SK-N-SH (cell line): ENCODE data around the gene EVI2B. TPM values are rescaled to one million over a fixed set of nuclear protein-coding genes. Genes with fewer than 3 reads are reported as not detected.

Source experiments
- CTCF ChIA-PET: fragments of 300-600, 350-600 bp; formaldehyde crosslinking; extraction: SDS; loops from one replicate; lab custom pipeline; 2021; lab: Yijun Ruan, JAX
- POLR2A ChIA-PET: fragments of 350-600 bp; sonication (Branson Sonifier 250); formaldehyde crosslinking; extraction: SDS; loops from one replicate; lab custom pipeline; 2020; ENCODE audit warnings: antibody characterized with exemption, inconsistent platforms; lab: Yijun Ruan, JAX
- DNase-seq: peaks from one replicate; pipeline ENCODE4 v3.0.0; 2012
- H2AFZ ChIP-seq: fragments of 200-600 bp; sonication (generic); 2 replicates; pipeline ENCODE4 v1.8.1; 2016; ENCODE audit warnings: antibody characterized with exemption, mild to moderate bottlenecking, low read depth
- H3F3A ChIP-seq: fragments of 200-600 bp; sonication (generic); replicated peaks from 2 replicates; pipeline ENCODE3; 2016; ENCODE audit warnings: antibody characterized with exemption, mild to moderate bottlenecking; ENCODE audit not compliant: insufficient read depth
- H3K27ac ChIP-seq, 2 experiments: fragments of 200-500 bp in 1 of 2; fragments of 200-600 bp in 1 of 2; sonication (Bioruptor generic) in 1 of 2; sonication (generic), shearing (Covaris generic) in 1 of 2; 2 replicates each; pipeline versions ENCODE4 v1.5.1 to v1.6.1; 2014 to 2016; ENCODE audit warnings: low read depth in 2 of 2, inconsistent platforms in 1 of 2, low read length in 1 of 2, mild to moderate bottlenecking in 1 of 2, mixed read lengths in 1 of 2
- H3K27me3 ChIP-seq: fragments of 200-600 bp; sonication (generic), shearing (Covaris generic); 2 replicates; pipeline ENCODE4 v1.6.1; 2016; ENCODE audit warnings: mixed run types; ENCODE audit not compliant: insufficient read depth
- H3K36me3 ChIP-seq, 2 experiments: fragments of 200-500 bp in 1 of 2; fragments of 200-600 bp in 1 of 2; sonication (Bioruptor generic) in 1 of 2; sonication (generic) in 1 of 2; replicated peaks in 1 of 2; 2 replicates each; pipeline versions ENCODE3 to v1.5.1; 2014 to 2016; ENCODE audit warnings: low read length in 1 of 2, mild to moderate bottlenecking in 1 of 2; ENCODE audit not compliant: insufficient read depth in 2 of 2, control insufficient read depth in 1 of 2
- H3K4me1 ChIP-seq, 2 experiments: fragments of 200-500 bp in 1 of 2; fragments of 200-600 bp in 1 of 2; sonication (Bioruptor generic) in 1 of 2; sonication (generic), shearing (Covaris generic) in 1 of 2; 2 replicates each; pipeline versions ENCODE4 v1.5.1 to v1.6.1; 2014 to 2016; ENCODE audit warnings: low read depth in 1 of 2, low read length in 1 of 2, mixed run types in 1 of 2; ENCODE audit not compliant: insufficient read depth in 2 of 2, control insufficient read depth in 1 of 2
- H3K4me2 ChIP-seq: fragments of 200-600 bp; sonication (generic), shearing (Covaris generic); 2 replicates; pipeline ENCODE4 v1.6.1; 2017; ENCODE audit warnings: mixed run types
- H3K4me3 ChIP-seq, 2 experiments: fragments of 200-500 bp in 1 of 2; fragments of 200-600 bp in 1 of 2; sonication (Bioruptor generic) in 1 of 2; sonication (generic), shearing (Covaris generic) in 1 of 2; 2 replicates each; pipeline versions ENCODE4 v1.5.1 to v1.8.1; 2014 to 2016; ENCODE audit warnings: low read depth in 2 of 2, inconsistent platforms in 1 of 2, low read length in 1 of 2, mild to moderate bottlenecking in 1 of 2, mixed read lengths in 1 of 2, moderate library complexity in 1 of 2
- H3K79me2 ChIP-seq: fragments of 200-600 bp; sonication (generic); 2 replicates; pipeline ENCODE4 v1.8.1; 2017; ENCODE audit warnings: mild to moderate bottlenecking; ENCODE audit not compliant: insufficient read depth
- H3K9ac ChIP-seq: fragments of 200-600 bp; sonication (generic); 2 replicates; pipeline ENCODE4 v1.6.1; 2017; ENCODE audit warnings: mixed run types
- H3K9me2 ChIP-seq: fragments of 200-600 bp; sonication (generic); 2 replicates; pipeline ENCODE4 v1.6.1; 2017; ENCODE audit warnings: mixed run types
- H3K9me3 ChIP-seq: fragments of 200-600 bp; sonication (generic); 2 replicates; pipeline ENCODE4 v1.6.1; 2017; ENCODE audit warnings: mixed run types, mild to moderate bottlenecking, moderate library complexity
- H4K20me1 ChIP-seq: fragments of 200-600 bp; sonication (generic); 2 replicates; pipeline ENCODE4 v1.6.1; 2017; ENCODE audit warnings: mild to moderate bottlenecking, mixed run types; ENCODE audit not compliant: insufficient read depth
- ELF1 ChIP-seq: IDR thresholded peaks from 2 replicates; pipeline ENCODE4 v1.4.0; 2012
- EP300 ChIP-seq, 2 experiments: IDR thresholded peaks; 2 replicates each; pipeline versions ENCODE4 v1.4.0 to v1.6.1; 2012; ENCODE audit warnings: borderline replicate concordance in 1 of 2, low read depth in 1 of 2, low read length in 1 of 2
- EZH2phosphoT487 ChIP-seq: fragments of 200-600 bp; sonication (generic); IDR thresholded peaks from 2 replicates; pipeline ENCODE4 v1.6.1; 2017; ENCODE audit warnings: low read depth, mixed run types, mild to moderate bottlenecking, antibody characterized with exemption, moderate library complexity, borderline replicate concordance
- FOSL2 ChIP-seq: IDR thresholded peaks from 2 replicates; pipeline ENCODE4 v1.4.0; 2012; ENCODE audit warnings: low read depth, mild to moderate bottlenecking, moderate library complexity, borderline replicate concordance
- FOXJ3 ChIP-seq: sonication (generic); formaldehyde crosslinking; IDR thresholded peaks from 2 replicates; pipeline ENCODE4 v1.5.1; 2020; ENCODE audit warnings: mild to moderate bottlenecking, missing genetic modification reagents
- GABPA ChIP-seq: IDR thresholded peaks from 2 replicates; pipeline ENCODE4 v1.4.0; 2012; ENCODE audit warnings: low read depth, mild to moderate bottlenecking
- GATA2 ChIP-seq: sonication (generic); formaldehyde crosslinking; IDR thresholded peaks from 2 replicates; pipeline ENCODE4 v1.5.0; 2020; ENCODE audit warnings: mild to moderate bottlenecking, missing genetic modification reagents
- JUND ChIP-seq: IDR thresholded peaks from 2 replicates; pipeline ENCODE4 v1.4.0; 2012
- MXI1 ChIP-seq: IDR thresholded peaks from 2 replicates; pipeline ENCODE4 v1.6.1; 2012; ENCODE audit warnings: mild to moderate bottlenecking, low read depth, low read length, improper control_type of control experiment
- NFIC ChIP-seq: IDR thresholded peaks from 2 replicates; pipeline ENCODE4 v1.4.0; 2012; ENCODE audit warnings: borderline replicate concordance
- POLR2AphosphoS5 ChIP-seq: IDR thresholded peaks from 2 replicates; pipeline ENCODE4 v1.6.1; 2012; ENCODE audit warnings: low read depth, low read length
- RAD21 ChIP-seq: IDR thresholded peaks from 2 replicates; pipeline ENCODE4 v1.6.1; 2012; ENCODE audit warnings: mild to moderate bottlenecking, low read length
- RCOR1 ChIP-seq: fragments of 150-350 bp; IDR thresholded peaks from 2 replicates; pipeline ENCODE4 v1.6.1; 2017; ENCODE audit warnings: antibody characterized with exemption, low read length
- RFX5 ChIP-seq: IDR thresholded peaks from 2 replicates; pipeline ENCODE4 v1.6.1; 2012; ENCODE audit warnings: mild to moderate bottlenecking, improper control_type of control experiment, low read length
- RXRA ChIP-seq: IDR thresholded peaks from 2 replicates; pipeline ENCODE4 v1.4.0; 2012; ENCODE audit warnings: low read depth, mild to moderate bottlenecking, borderline replicate concordance
- SIN3A ChIP-seq: IDR thresholded peaks from 2 replicates; pipeline ENCODE4 v1.6.1; 2012; ENCODE audit warnings: low read depth, mild to moderate bottlenecking, low read length, moderate library complexity, borderline replicate concordance
- TAF1 ChIP-seq: IDR thresholded peaks from 2 replicates; pipeline ENCODE4 v1.6.1; 2012; ENCODE audit warnings: low read depth, mild to moderate bottlenecking, low read length, moderate library complexity, borderline replicate concordance
- TEAD4 ChIP-seq: IDR thresholded peaks from 2 replicates; pipeline ENCODE4 v1.4.0; 2012; ENCODE audit warnings: mild to moderate bottlenecking, borderline replicate concordance; ENCODE audit not compliant: insufficient read depth
- YY1 ChIP-seq: IDR thresholded peaks from 2 replicates; pipeline ENCODE4 v1.4.0; 2012; ENCODE audit warnings: low read depth, mild to moderate bottlenecking
- polyA plus RNA-seq, 3 experiments: library from polyadenylated mRNA; depleted of rRNA; stranded (reverse); fragments of >200 nt; gene quantifications; 2 replicates each; pipeline ENCODE4 v1.2.3, GENCODE V29; 2012
- TF ChIP-seq, protein P1 (sequence below): IDR thresholded peaks from 2 replicates; pipeline ENCODE4 v1.4.0; 2012; ENCODE audit warnings: low read depth
- TF ChIP-seq, protein P2 (sequence below): IDR thresholded peaks from 2 replicates; pipeline ENCODE4 v1.4.0; 2012; ENCODE audit warnings: low read depth, borderline replicate concordance
- TF ChIP-seq, protein P3 (sequence below): fragments of 150-350 bp; IDR thresholded peaks from 2 replicates; pipeline ENCODE4 v1.6.1; 2017; ENCODE audit warnings: antibody characterized with exemption, low read length, low read depth, borderline replicate concordance
- TF ChIP-seq, protein P4 (sequence below): fragments of 200-600 bp; sonication (generic); IDR thresholded peaks from 2 replicates; pipeline ENCODE4 v1.6.1; 2017; ENCODE audit warnings: antibody characterized with exemption, mild to moderate bottlenecking, moderate library complexity
- TF ChIP-seq, protein P5 (sequence below): IDR thresholded peaks from 2 replicates; pipeline ENCODE4 v1.6.1; 2012; ENCODE audit warnings: mild to moderate bottlenecking, low read depth, low read length, moderate library complexity
- TF ChIP-seq, protein P6 (sequence below): fragments of 150-350 bp; IDR thresholded peaks from 2 replicates; pipeline ENCODE4 v1.6.1; 2016; ENCODE audit warnings: mild to moderate bottlenecking, low read depth, low read length

Gene EVI2B
- polyA plus RNA-seq, 1 of the 3 experiments (the other 2 are of a cell fraction), result 0.64 TPM

DNA sequence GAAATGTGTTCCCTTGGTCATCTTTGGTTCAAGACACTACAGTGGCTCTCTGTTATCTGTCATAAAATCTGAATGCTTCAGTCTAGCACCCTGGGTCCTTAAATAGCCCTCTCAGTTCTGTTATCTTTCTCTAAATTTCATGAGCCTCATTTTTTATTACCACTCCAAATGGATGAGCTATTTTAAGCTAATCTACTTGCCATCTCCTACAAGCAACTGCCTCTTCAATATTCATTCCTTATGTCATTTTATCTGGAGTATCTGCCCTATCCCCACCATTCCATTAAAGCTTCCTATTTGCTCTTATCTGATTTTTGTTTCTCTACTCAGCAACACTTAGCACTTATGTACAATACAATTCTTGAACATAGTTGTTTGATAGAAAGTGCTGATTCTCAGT is 35.6 kb upstream of the EVI2B start:
- Histone ChIP-seq H3K27ac (peak overlapping the region; percentile 14 to 16; a peak in 3 of 4 replicates), H3K9ac (no peak overlapping the region), H4K20me1 (no peaks in the 10 kb centered on the region), H2AFZ (no peak overlapping the region), H3K79me2 (no peaks in the 10 kb centered on the region; the same call in 1 of the 2 replicates), H3K9me2 (no peaks in the 10 kb centered on the region), H3K4me3 (no peak overlapping the region), H3K4me2 (no peak overlapping the region), H3K4me1 (no peaks in the 10 kb centered on the region; a peak in 1 of 4 replicates), H3F3A (no peaks in the 10 kb centered on the region), H3K9me3 (no peaks in the 10 kb centered on the region), H3K27me3 (no peaks in the 10 kb centered on the region), H3K36me3 (peaks cover 48 to 50% of the 10 kb centered on the region in 2 experiments)
- ChIA-PET CTCF (interaction anchor here (0.9 to 1.3 kb wide), 2 partner anchors 14 to 493 kb away, joined by 3 to 4 read pairs; no protein-coding TSS in a partner anchor), POLR2A (no interaction called here)
- DNase-seq, result no peak
- TF ChIP-seq, protein P1, sequence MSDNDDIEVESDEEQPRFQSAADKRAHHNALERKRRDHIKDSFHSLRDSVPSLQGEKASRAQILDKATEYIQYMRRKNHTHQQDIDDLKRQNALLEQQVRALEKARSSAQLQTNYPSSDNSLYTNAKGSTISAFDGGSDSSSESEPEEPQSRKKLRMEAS, result no peak
- TF ChIP-seq FOXJ3 (CRISPR knock-in tag) (no peak), RXRA (no peak), EZH2phosphoT487 (no peak), NFIC (0 out of 2 replicates have a peak, but pooled peaks have one; percentile 18), YY1 (no peak), FOSL2 (no peak), TEAD4 (0 out of 2 replicates have a peak, but pooled peaks have one; percentile 19), POLR2AphosphoS5 (no peak), RCOR1 (no peak), JUND (peak; percentile 49; the same call in 1 of the 2 replicates), ELF1 (no peak), RFX5 (no peak), GATA2 (CRISPR knock-in tag) (no peak), EP300 (IDR thresholded peaks at IDR 0.05; ENCODE audit: borderline replicate concordance in 1 of 2, low read depth in 1 of 2, low read length in 1 of 2) (peak in 1 of 2 experiments; percentile 57; a peak in 1 of 4 replicates), TAF1 (no peak), SIN3A (no peak), GABPA (no peak), RAD21 (no peak), MXI1 (no peak)
- TF ChIP-seq, protein P2, sequence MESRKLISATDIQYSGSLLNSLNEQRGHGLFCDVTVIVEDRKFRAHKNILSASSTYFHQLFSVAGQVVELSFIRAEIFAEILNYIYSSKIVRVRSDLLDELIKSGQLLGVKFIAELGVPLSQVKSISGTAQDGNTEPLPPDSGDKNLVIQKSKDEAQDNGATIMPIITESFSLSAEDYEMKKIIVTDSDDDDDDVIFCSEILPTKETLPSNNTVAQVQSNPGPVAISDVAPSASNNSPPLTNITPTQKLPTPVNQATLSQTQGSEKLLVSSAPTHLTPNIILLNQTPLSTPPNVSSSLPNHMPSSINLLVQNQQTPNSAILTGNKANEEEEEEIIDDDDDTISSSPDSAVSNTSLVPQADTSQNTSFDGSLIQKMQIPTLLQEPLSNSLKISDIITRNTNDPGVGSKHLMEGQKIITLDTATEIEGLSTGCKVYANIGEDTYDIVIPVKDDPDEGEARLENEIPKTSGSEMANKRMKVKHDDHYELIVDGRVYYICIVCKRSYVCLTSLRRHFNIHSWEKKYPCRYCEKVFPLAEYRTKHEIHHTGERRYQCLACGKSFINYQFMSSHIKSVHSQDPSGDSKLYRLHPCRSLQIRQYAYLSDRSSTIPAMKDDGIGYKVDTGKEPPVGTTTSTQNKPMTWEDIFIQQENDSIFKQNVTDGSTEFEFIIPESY, result no peak
- TF ChIP-seq, protein P3, sequence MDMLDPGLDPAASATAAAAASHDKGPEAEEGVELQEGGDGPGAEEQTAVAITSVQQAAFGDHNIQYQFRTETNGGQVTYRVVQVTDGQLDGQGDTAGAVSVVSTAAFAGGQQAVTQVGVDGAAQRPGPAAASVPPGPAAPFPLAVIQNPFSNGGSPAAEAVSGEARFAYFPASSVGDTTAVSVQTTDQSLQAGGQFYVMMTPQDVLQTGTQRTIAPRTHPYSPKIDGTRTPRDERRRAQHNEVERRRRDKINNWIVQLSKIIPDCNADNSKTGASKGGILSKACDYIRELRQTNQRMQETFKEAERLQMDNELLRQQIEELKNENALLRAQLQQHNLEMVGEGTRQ, result no peak
- TF ChIP-seq, protein P4, sequence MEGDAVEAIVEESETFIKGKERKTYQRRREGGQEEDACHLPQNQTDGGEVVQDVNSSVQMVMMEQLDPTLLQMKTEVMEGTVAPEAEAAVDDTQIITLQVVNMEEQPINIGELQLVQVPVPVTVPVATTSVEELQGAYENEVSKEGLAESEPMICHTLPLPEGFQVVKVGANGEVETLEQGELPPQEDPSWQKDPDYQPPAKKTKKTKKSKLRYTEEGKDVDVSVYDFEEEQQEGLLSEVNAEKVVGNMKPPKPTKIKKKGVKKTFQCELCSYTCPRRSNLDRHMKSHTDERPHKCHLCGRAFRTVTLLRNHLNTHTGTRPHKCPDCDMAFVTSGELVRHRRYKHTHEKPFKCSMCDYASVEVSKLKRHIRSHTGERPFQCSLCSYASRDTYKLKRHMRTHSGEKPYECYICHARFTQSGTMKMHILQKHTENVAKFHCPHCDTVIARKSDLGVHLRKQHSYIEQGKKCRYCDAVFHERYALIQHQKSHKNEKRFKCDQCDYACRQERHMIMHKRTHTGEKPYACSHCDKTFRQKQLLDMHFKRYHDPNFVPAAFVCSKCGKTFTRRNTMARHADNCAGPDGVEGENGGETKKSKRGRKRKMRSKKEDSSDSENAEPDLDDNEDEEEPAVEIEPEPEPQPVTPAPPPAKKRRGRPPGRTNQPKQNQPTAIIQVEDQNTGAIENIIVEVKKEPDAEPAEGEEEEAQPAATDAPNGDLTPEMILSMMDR, result no peak
- TF ChIP-seq, protein P5, sequence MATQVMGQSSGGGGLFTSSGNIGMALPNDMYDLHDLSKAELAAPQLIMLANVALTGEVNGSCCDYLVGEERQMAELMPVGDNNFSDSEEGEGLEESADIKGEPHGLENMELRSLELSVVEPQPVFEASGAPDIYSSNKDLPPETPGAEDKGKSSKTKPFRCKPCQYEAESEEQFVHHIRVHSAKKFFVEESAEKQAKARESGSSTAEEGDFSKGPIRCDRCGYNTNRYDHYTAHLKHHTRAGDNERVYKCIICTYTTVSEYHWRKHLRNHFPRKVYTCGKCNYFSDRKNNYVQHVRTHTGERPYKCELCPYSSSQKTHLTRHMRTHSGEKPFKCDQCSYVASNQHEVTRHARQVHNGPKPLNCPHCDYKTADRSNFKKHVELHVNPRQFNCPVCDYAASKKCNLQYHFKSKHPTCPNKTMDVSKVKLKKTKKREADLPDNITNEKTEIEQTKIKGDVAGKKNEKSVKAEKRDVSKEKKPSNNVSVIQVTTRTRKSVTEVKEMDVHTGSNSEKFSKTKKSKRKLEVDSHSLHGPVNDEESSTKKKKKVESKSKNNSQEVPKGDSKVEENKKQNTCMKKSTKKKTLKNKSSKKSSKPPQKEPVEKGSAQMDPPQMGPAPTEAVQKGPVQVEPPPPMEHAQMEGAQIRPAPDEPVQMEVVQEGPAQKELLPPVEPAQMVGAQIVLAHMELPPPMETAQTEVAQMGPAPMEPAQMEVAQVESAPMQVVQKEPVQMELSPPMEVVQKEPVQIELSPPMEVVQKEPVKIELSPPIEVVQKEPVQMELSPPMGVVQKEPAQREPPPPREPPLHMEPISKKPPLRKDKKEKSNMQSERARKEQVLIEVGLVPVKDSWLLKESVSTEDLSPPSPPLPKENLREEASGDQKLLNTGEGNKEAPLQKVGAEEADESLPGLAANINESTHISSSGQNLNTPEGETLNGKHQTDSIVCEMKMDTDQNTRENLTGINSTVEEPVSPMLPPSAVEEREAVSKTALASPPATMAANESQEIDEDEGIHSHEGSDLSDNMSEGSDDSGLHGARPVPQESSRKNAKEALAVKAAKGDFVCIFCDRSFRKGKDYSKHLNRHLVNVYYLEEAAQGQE, result no peak
- TF ChIP-seq, protein P6, sequence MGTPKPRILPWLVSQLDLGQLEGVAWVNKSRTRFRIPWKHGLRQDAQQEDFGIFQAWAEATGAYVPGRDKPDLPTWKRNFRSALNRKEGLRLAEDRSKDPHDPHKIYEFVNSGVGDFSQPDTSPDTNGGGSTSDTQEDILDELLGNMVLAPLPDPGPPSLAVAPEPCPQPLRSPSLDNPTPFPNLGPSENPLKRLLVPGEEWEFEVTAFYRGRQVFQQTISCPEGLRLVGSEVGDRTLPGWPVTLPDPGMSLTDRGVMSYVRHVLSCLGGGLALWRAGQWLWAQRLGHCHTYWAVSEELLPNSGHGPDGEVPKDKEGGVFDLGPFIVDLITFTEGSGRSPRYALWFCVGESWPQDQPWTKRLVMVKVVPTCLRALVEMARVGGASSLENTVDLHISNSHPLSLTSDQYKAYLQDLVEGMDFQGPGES, result no peak
